Measurements from ENCODE around the gene COA4. TPM values are rescaled to one million over a fixed set of nuclear protein-coding genes. Genes with fewer than 3 reads are reported as not detected.

Gene COA4
- total RNA-seq, 1 experiment from 2014 or later: 114 TPM

DNA sequence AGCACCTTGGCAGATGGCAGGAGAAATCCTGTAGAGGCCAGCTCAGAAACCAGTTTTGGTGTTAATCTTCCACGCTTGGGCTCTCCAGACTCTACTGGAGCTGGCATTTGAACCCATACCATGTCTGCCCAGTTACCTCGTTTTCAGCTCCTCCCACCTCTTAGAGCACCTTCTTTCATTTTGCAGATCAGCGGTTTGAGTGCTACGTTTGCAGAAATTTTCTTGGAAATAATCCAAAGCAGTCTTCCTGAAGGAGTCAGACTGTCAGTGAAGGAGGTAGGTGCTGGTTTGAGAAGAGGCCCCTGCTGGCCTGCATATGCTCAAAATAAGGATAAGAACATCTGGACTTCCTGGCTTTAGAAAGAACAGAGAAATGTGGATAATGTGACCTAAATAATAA is 13.7 kb downstream of the COA4 start (continued):
- TF ChIP-seq FOXJ3 (CRISPR knock-in tag; IDR thresholded peaks at IDR 0.05; ENCODE audit: borderline replicate concordance) (no peak), ZNF423 (CRISPR knock-in tag; IDR thresholded peaks at IDR 0.05) (no peak), ATF1 (CRISPR knock-in tag; IDR thresholded peaks at IDR 0.05) (no peak)
- TF ChIP-seq, protein P1, sequence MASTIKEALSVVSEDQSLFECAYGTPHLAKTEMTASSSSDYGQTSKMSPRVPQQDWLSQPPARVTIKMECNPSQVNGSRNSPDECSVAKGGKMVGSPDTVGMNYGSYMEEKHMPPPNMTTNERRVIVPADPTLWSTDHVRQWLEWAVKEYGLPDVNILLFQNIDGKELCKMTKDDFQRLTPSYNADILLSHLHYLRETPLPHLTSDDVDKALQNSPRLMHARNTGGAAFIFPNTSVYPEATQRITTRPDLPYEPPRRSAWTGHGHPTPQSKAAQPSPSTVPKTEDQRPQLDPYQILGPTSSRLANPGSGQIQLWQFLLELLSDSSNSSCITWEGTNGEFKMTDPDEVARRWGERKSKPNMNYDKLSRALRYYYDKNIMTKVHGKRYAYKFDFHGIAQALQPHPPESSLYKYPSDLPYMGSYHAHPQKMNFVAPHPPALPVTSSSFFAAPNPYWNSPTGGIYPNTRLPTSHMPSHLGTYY (CRISPR knock-in tag; IDR thresholded peaks at IDR 0.05): no peak

DNA sequence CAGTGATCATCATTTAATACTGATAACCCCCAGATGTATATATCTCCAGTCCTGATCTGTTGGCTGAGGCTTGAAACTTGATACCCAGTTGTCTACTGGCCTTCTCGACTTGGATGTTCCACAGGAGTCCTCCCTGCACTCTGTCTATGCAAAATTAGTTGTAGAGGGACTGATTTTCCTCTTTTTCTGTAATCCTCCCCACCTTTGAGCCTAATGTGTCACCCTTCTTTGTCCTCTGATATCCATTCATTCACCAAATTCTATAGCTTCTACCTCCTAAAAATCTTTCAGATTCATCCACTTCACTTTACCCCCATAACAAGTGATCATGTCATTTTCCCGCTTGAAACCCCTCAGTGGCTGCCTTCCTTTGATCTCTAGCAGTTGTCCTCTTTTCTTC is 16.4 kb downstream of the COA4 start:
- no peaks in the 10 kb centered on the region for H3K9me3 Mint-ChIP-seq
- H3K27me3 Mint-ChIP-seq (ENCODE audit: low read depth): no peaks in the 10 kb centered on the region
- no peak overlapping the region for H3K4me3 Mint-ChIP-seq
- peaks cover 10% of the 10 kb centered on the region for H3K36me3 Mint-ChIP-seq
- H3K4me1 Mint-ChIP-seq: peaks cover 9% of the 10 kb centered on the region
- TF ChIP-seq, protein P2, sequence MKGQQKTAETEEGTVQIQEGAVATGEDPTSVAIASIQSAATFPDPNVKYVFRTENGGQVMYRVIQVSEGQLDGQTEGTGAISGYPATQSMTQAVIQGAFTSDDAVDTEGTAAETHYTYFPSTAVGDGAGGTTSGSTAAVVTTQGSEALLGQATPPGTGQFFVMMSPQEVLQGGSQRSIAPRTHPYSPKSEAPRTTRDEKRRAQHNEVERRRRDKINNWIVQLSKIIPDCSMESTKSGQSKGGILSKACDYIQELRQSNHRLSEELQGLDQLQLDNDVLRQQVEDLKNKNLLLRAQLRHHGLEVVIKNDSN (CRISPR knock-in tag; IDR thresholded peaks at IDR 0.05): no peak
- TF ChIP-seq PRRX2 (CRISPR knock-in tag; IDR thresholded peaks at IDR 0.05) (no peak), KAT7 (CRISPR knock-in tag; IDR thresholded peaks at IDR 0.05; ENCODE audit: borderline replicate concordance) (no peak), FOXK1 (CRISPR knock-in tag; IDR thresholded peaks at IDR 0.05) (no peak)
- TF ChIP-seq, protein P3, sequence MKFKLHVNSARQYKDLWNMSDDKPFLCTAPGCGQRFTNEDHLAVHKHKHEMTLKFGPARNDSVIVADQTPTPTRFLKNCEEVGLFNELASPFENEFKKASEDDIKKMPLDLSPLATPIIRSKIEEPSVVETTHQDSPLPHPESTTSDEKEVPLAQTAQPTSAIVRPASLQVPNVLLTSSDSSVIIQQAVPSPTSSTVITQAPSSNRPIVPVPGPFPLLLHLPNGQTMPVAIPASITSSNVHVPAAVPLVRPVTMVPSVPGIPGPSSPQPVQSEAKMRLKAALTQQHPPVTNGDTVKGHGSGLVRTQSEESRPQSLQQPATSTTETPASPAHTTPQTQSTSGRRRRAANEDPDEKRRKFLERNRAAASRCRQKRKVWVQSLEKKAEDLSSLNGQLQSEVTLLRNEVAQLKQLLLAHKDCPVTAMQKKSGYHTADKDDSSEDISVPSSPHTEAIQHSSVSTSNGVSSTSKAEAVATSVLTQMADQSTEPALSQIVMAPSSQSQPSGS (CRISPR knock-in tag; IDR thresholded peaks at IDR 0.05; ENCODE audit: borderline replicate concordance, low read depth): no peak
- TF ChIP-seq, protein P4, sequence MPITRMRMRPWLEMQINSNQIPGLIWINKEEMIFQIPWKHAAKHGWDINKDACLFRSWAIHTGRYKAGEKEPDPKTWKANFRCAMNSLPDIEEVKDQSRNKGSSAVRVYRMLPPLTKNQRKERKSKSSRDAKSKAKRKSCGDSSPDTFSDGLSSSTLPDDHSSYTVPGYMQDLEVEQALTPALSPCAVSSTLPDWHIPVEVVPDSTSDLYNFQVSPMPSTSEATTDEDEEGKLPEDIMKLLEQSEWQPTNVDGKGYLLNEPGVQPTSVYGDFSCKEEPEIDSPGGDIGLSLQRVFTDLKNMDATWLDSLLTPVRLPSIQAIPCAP (CRISPR knock-in tag; IDR thresholded peaks at IDR 0.05): no peak
- TF ChIP-seq, protein P5, sequence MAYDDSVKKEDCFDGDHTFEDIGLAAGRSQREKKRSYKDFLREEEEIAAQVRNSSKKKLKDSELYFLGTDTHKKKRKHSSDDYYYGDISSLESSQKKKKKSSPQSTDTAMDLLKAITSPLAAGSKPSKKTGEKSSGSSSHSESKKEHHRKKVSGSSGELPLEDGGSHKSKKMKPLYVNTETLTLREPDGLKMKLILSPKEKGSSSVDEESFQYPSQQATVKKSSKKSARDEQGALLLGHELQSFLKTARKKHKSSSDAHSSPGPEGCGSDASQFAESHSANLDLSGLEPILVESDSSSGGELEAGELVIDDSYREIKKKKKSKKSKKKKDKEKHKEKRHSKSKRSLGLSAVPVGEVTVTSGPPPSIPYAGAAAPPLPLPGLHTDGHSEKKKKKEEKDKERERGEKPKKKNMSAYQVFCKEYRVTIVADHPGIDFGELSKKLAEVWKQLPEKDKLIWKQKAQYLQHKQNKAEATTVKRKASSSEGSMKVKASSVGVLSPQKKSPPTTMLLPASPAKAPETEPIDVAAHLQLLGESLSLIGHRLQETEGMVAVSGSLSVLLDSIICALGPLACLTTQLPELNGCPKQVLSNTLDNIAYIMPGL (CRISPR knock-in tag; IDR thresholded peaks at IDR 0.05): no peak
- ChIA-PET POLR2A (no interaction called here), CTCF (no interaction called here)
- DNase-seq (ENCODE audit: low spot score) (no peak), ATAC-seq (no peak)
- no peak overlapping the region for H3K27ac Mint-ChIP-seq

DNA sequence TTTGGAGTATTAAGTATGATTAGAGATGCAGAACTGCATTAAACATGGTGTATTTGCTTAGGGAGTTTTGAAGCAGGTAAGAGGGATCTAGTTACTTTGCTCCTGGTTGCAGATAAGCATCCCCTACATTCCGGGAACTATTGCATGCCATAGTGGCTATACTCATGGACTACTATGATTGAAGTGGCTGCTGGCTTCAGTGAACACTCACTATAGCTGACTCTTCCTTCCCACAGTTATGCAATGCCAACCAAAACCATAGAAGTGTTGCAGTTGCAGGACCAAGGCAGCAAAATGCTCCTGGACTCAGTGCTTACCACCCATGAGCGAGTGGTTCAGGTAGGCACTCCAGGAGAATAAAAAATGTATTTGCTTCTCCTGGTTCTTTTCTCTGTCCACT is 17.0 kb downstream of the COA4 start:
- DNase-seq (ENCODE audit: low spot score) (no peak), ATAC-seq (no peak)
- CTCF ChIA-PET: no interaction called here
- POLR2A ChIA-PET: no interaction called here
- no peaks in the 10 kb centered on the region for H3K27me3 Mint-ChIP-seq (ENCODE audit: low read depth)
- H3K9me3 Mint-ChIP-seq: no peaks in the 10 kb centered on the region
- peaks cover 10% of the 10 kb centered on the region for H3K36me3 Mint-ChIP-seq
- H3K4me3 Mint-ChIP-seq: no peak overlapping the region
- peaks cover 9% of the 10 kb centered on the region for H3K4me1 Mint-ChIP-seq
- H3K27ac Mint-ChIP-seq: no peak overlapping the region
- TF ChIP-seq, protein P6, sequence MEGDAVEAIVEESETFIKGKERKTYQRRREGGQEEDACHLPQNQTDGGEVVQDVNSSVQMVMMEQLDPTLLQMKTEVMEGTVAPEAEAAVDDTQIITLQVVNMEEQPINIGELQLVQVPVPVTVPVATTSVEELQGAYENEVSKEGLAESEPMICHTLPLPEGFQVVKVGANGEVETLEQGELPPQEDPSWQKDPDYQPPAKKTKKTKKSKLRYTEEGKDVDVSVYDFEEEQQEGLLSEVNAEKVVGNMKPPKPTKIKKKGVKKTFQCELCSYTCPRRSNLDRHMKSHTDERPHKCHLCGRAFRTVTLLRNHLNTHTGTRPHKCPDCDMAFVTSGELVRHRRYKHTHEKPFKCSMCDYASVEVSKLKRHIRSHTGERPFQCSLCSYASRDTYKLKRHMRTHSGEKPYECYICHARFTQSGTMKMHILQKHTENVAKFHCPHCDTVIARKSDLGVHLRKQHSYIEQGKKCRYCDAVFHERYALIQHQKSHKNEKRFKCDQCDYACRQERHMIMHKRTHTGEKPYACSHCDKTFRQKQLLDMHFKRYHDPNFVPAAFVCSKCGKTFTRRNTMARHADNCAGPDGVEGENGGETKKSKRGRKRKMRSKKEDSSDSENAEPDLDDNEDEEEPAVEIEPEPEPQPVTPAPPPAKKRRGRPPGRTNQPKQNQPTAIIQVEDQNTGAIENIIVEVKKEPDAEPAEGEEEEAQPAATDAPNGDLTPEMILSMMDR (IDR thresholded peaks at IDR 0.05): no peak
- TF ChIP-seq SOX15 (CRISPR knock-in tag; IDR thresholded peaks at IDR 0.05) (no peak), NR3C1 (CRISPR knock-in tag; conservative IDR thresholded peaks at IDR 0.05; ENCODE audit: low read depth) (no peak), ZNF416 (CRISPR knock-in tag; IDR thresholded peaks at IDR 0.05) (no peak), ZNF423 (CRISPR knock-in tag; IDR thresholded peaks at IDR 0.05) (no peak), ZNF121 (CRISPR knock-in tag; IDR thresholded peaks at IDR 0.05) (no peak), ZNF396 (CRISPR knock-in tag; IDR thresholded peaks at IDR 0.05; ENCODE audit: borderline replicate concordance) (no peak)
- TF ChIP-seq, protein P7, sequence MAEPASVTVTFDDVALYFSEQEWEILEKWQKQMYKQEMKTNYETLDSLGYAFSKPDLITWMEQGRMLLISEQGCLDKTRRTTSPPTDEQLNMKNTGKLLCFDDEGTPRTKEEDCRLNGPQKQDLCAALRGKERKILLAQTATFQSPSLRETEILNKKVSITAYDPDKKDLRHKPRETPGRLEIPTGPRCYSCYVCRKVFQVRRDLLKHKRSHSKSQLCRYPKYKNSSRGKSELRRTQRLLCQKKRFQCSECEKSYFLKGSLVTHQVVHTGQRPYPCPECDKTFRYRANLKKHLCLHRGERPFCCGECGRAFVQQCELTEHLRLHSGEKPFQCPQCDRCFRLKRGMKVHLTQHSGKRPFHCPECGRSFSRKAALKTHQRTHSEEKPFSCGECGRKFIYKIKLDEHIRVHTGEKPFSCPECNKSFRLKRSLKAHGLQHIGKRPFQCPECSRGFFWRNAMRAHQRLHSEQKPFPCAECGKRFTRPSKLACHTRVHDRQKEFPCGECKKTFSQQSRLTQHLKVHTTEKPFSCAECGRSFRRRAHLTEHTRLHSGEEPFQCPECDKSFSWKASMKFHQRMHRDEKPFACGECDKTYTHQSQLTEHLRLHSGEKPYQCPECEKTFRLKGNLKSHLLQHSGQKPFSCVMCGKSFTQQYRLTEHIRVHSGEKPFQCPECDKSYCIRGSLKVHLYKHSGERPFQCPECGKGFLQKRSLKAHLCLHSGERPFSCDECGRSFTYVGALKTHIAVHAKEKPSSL (CRISPR knock-in tag; conservative IDR thresholded peaks at IDR 0.05): no peak
- TF ChIP-seq, protein P1 (CRISPR knock-in tag; IDR thresholded peaks at IDR 0.05): no peak
- TF ChIP-seq, protein P4 (CRISPR knock-in tag; IDR thresholded peaks at IDR 0.05): no peak
